A549 (cell line): ENCODE measurements around the gene ATP8A2.

Source experiments
- CBX8 ChIP-seq: fragments of 200-600 bp; sonication (generic); IDR thresholded peaks from 2 replicates; pipeline ENCODE4 v1.6.1; 2016
- CTCF ChIP-seq: fragments of >200 bp; sonication (Bioruptor Twin); formaldehyde crosslinking; IDR thresholded peaks from 3 replicates; pipeline ENCODE4 v1.5.1; 2016
- ELK1 ChIP-seq: fragments of 150-350 bp; IDR thresholded peaks from 2 replicates; pipeline ENCODE4 v1.6.1; 2014; ENCODE audit warnings: low read depth, mild to moderate bottlenecking, low read length
- HDAC2 ChIP-seq: fragments of 200-600 bp; sonication (generic); IDR thresholded peaks from 2 replicates; pipeline ENCODE4 v1.6.1; 2016
- MAX ChIP-seq: IDR thresholded peaks from 2 replicates; pipeline ENCODE4 v1.6.1; 2012
- MAZ ChIP-seq: fragments of 150-350 bp; IDR thresholded peaks from 2 replicates; pipeline ENCODE4 v1.6.1; 2014; ENCODE audit warnings: antibody characterized with exemption, low read depth, low read length, borderline replicate concordance
- MYC ChIP-seq: IDR thresholded peaks from 2 replicates; pipeline ENCODE4 v1.6.1; 2012; ENCODE audit warnings: mild to moderate bottlenecking, inconsistent platforms, low read length, improper control_type of control experiment, borderline replicate concordance
- PBX3 ChIP-seq: IDR thresholded peaks from 2 replicates; pipeline ENCODE4 v1.6.1; 2012
- POLR2AphosphoS2 ChIP-seq: conservative IDR thresholded peaks from 2 replicates; pipeline ENCODE4 v1.6.1; 2012; ENCODE audit warnings: low read length, improper control_type of control experiment, inconsistent platforms
- RAD21 ChIP-seq, 2 experiments: fragments of >200 bp in 1 of 2; sonication (Bioruptor Twin) in 1 of 2; formaldehyde crosslinking in 1 of 2; IDR thresholded peaks in 1 of 2; conservative IDR thresholded peaks in 1 of 2; 2 replicates in 1 of 2; 3 replicates in 1 of 2; pipeline ENCODE4 v1.6.1; 2012 to 2018; ENCODE audit warnings: inconsistent platforms in 1 of 2
- REST ChIP-seq: fragments of 200-600 bp; sonication (generic); IDR thresholded peaks from 2 replicates; pipeline ENCODE4 v1.6.1; 2016; ENCODE audit warnings: antibody characterized with exemption, mild to moderate bottlenecking, moderate library complexity
- SMC3 ChIP-seq: fragments of >200 bp; sonication (Bioruptor Twin); formaldehyde crosslinking; IDR thresholded peaks from 3 replicates; pipeline ENCODE4 v1.6.1; 2018; ENCODE audit warnings: inconsistent platforms
- ZFP36 ChIP-seq: fragments of 450-650 bp; IDR thresholded peaks from 2 replicates; pipeline ENCODE4 v1.6.1; 2014; ENCODE audit warnings: borderline replicate concordance; ENCODE audit not compliant: partially characterized antibody
- ZNF302 ChIP-seq: fragments of 250-450 bp; sonication (Bioruptor Pico); IDR thresholded peaks from 2 replicates; pipeline ENCODE4 v1.9.0; 2021; ENCODE audit warnings: inconsistent platforms, mild to moderate bottlenecking, moderate library complexity

GRCh38 chr13:25990801-25991200 lies 619.0 kb downstream of the ATP8A2 start:
- TF ChIP-seq CBX8 (no peak), ELK1 (no peak), CTCF (no peak), ZFP36 (no peak), MAX (no peak), RAD21 (conservative IDR thresholded peaks at IDR 0.05 in 1 of 2, IDR thresholded peaks at IDR 0.05 in 1 of 2) (no peak), MAZ (no peak), PBX3 (no peak), POLR2AphosphoS2 (no peak), ZNF302 (CRISPR knock-in tag) (no peak), REST (no peak), SMC3 (no peak), HDAC2 (no peak), MYC (no peak)
